Heart left ventricle (tissue), 13 donors: ENCODE data around the gene NOX4.
"Not testable (repeated sequence)": the region's sequence is repeated elsewhere in the genome, so short reads cannot be mapped to it uniquely, and the experiment has no call there.

Experiments used
- POLR2A ChIP-seq, 2 donors: fragments of 450-650 bp; IDR thresholded peaks; one replicate each; pipeline ENCODE4 v1.6.1; 2017; ENCODE audit warnings: antibody characterized with exemption in 2 of 2, mild to moderate bottlenecking in 2 of 2, moderate library complexity in 2 of 2
- TF ChIP-seq, protein P1 (sequence below), 12 donors: fragments of 200-600 bp; sonication (generic) in 4 of 12; IDR thresholded peaks; one replicate each; pipeline versions ENCODE4 v1.5.0 to v1.8.0; 2018 to 2022; ENCODE audit warnings: antibody characterized with exemption in 12 of 12, mild to moderate bottlenecking in 5 of 12
- donor health status: ischemic (EF 13 %, LVEDD 7.1; RV severe dilation, severe dysfunction).
- donor health status: DM: no; HTN: yes; CAD: no.
- donor health status: DM: no; HTN: no; CAD: no.
- donor health status: ischemic (EF 25% LVEDD 6.9; RV normal size, moderate dysfunction).
- donor health status: ischemic (EF 25% LVEDD 5.7; RV mildly dilated, moderate dysfunction).
- donor health status: ischemic (EF 35%, LVEDD 5.7; RV mildly dilated, moderate dysfunction).
- donor health status: nonischemic (EF 11% LVEDD 7.7; RV severe dilation, severe dysfunction).
- donor health status: DM: yes; HTN: yes; CAD: no.
- donor health status: PGD.
- donor health status: ischemic (EF 29% LVEDD 5.4; RV normal size, mild dysfunction).
- donor health status: nonischemic (EF 23%, LVEDD 6.1; RV moderate dilation, normal function).

- TF ChIP-seq, protein P1, sequence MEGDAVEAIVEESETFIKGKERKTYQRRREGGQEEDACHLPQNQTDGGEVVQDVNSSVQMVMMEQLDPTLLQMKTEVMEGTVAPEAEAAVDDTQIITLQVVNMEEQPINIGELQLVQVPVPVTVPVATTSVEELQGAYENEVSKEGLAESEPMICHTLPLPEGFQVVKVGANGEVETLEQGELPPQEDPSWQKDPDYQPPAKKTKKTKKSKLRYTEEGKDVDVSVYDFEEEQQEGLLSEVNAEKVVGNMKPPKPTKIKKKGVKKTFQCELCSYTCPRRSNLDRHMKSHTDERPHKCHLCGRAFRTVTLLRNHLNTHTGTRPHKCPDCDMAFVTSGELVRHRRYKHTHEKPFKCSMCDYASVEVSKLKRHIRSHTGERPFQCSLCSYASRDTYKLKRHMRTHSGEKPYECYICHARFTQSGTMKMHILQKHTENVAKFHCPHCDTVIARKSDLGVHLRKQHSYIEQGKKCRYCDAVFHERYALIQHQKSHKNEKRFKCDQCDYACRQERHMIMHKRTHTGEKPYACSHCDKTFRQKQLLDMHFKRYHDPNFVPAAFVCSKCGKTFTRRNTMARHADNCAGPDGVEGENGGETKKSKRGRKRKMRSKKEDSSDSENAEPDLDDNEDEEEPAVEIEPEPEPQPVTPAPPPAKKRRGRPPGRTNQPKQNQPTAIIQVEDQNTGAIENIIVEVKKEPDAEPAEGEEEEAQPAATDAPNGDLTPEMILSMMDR (IDR thresholded peaks at IDR 0.05), result not testable (repeated sequence)
- not testable (repeated sequence) for TF ChIP-seq POLR2A (IDR thresholded peaks at IDR 0.05)
These were observed 153.1 kb downstream of the NOX4 start for GRCh38 chr11:89338073-89338472.
